ENCODE data around the gene DNAAF1. TPM values are rescaled to one million over a fixed set of nuclear protein-coding genes. Genes with fewer than 3 reads are reported as not detected.

DNAAF1 gene
- total and polyA plus RNA-seq, 2 donors (not counting 3 experiments of a cell fraction or from before 2014, with no cell fraction given), result 0.01 TPM; not detected in 1

DNA sequence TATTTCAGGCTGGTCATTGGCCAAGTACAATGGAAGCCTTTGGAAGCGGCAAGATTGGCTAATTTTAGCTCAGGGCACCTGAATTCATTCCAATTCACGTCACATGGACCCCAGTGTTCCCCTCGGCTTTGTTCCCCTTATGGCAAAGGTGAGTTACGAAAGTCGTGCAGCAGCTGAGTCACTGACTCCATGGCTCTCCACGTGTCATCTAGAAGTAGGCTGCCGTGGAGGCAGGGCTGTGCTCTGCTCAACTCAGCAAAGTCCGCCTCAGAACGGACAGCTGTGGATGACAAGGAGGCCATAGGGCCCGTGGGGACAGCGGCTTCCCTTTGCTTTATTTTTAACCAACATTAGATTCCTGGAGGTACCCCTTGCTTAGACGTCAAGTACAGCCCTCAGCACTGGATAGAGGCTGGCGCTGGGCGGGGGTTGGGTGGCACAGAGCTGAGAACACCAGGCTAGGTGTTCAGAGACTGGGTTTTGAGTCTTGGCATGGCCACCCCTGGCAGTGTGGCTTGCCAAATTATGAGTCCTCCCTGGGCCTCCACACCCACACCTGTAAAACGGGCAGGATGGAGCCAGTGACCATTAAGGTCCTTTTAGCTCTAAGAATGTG lies 69.5 kb downstream of the DNAAF1 start:
- Histone ChIP-seq H3K27ac (ENCODE audit: insufficient read depth, low read depth, low read length) (no peak overlapping the region), H3K9ac (replicated peaks; ENCODE audit: extremely low read depth, insufficient read depth, low read length) (no peak overlapping the region), H3K4me3 (replicated peaks in 1 of 3; ENCODE audit: insufficient read depth in 1 of 3, low read depth in 1 of 3, low read length in 3 of 3) (no peak overlapping the region), H3K4me1 (ENCODE audit: control insufficient read depth, extremely low read depth, insufficient read depth, low read length) (no peaks in the 10 kb centered on the region), H3K36me3 (ENCODE audit: control insufficient read depth in 2 of 2, extremely low read depth in 1 of 2, insufficient read depth in 2 of 2, low read length in 2 of 2) (no peaks in the 10 kb centered on the region), H3K9me1 (replicated peaks; ENCODE audit: control insufficient read depth, extremely low read depth, insufficient read depth, low read length) (no peaks in the 10 kb centered on the region), H3K79me2 (ENCODE audit: control insufficient read depth, insufficient read depth, low read length) (no peaks in the 10 kb centered on the region), H3K27me3 (ENCODE audit: control insufficient read depth in 2 of 2, insufficient read depth in 2 of 2, low read length in 2 of 2) (peaks cover 5 to 6% of the 10 kb centered on the region in 2 experiments), H2AFZ (ENCODE audit: low read depth, low read length) (no peak overlapping the region), H3K9me3 (replicated peaks; ENCODE audit: control insufficient read depth, insufficient read depth, low read length) (no peaks in the 10 kb centered on the region), H4K20me1 (replicated peaks; ENCODE audit: control insufficient read depth, extremely low read depth, insufficient read depth, low read length) (no peaks in the 10 kb centered on the region), H3K4me2 (ENCODE audit: insufficient read depth, low read length) (no peak overlapping the region)
- intact Hi-C loops (cut with micrococcal nuclease), result no loop called here
- FAIRE-seq (no peak), DNase-seq (ENCODE audit: low read depth, low spot score) (no peak)
- POLR2A ChIA-PET, result no interaction called here
- TF ChIP-seq, protein P1, sequence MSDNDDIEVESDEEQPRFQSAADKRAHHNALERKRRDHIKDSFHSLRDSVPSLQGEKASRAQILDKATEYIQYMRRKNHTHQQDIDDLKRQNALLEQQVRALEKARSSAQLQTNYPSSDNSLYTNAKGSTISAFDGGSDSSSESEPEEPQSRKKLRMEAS (IDR thresholded peaks at IDR 0.05; ENCODE audit: insufficient read depth, insufficient read length), result no peak
- TF ChIP-seq POLR2A (IDR thresholded peaks at IDR 0.05; ENCODE audit: low read depth, low read length) (no peak), FOS (IDR thresholded peaks at IDR 0.05; ENCODE audit: borderline replicate concordance, insufficient read depth, low read length) (no peak), EZH2 (IDR thresholded peaks at IDR 0.05; ENCODE audit: borderline replicate concordance, low read depth, low read length, severe bottlenecking) (no peak), POLR2AphosphoS5 (IDR thresholded peaks at IDR 0.05; ENCODE audit: insufficient read depth, low read depth, low read length) (no peak)
- TF ChIP-seq, protein P2, sequence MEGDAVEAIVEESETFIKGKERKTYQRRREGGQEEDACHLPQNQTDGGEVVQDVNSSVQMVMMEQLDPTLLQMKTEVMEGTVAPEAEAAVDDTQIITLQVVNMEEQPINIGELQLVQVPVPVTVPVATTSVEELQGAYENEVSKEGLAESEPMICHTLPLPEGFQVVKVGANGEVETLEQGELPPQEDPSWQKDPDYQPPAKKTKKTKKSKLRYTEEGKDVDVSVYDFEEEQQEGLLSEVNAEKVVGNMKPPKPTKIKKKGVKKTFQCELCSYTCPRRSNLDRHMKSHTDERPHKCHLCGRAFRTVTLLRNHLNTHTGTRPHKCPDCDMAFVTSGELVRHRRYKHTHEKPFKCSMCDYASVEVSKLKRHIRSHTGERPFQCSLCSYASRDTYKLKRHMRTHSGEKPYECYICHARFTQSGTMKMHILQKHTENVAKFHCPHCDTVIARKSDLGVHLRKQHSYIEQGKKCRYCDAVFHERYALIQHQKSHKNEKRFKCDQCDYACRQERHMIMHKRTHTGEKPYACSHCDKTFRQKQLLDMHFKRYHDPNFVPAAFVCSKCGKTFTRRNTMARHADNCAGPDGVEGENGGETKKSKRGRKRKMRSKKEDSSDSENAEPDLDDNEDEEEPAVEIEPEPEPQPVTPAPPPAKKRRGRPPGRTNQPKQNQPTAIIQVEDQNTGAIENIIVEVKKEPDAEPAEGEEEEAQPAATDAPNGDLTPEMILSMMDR (IDR thresholded peaks at IDR 0.05; ENCODE audit: extremely low read depth in 1 of 2, insufficient read depth in 1 of 2, low read depth in 1 of 2, low read length in 2 of 2), result no peak
- CTCF ChIA-PET, result no interaction called here
- dilution Hi-C loops (cut with MboI; ENCODE audit: extremely low pct_ligation_motif_present, low sequenced_read_pairs), result no loop called here
- no TSS peak for BruUV-seq (replicated peaks)
